ENCODE measurements around the gene TCAIM. TPM values are rescaled to one million over a fixed set of nuclear protein-coding genes. Genes with fewer than 3 reads are reported as not detected.

TCAIM gene
- total and polyA plus RNA-seq, 9 of the 15 experiments (the other 6 are each of a cell fraction or from before 2014, with no cell fraction given): 19.7 to 53.3 (median 36.9) TPM

- TF ChIP-seq PRDM10 (IDR thresholded peaks at IDR 0.05; ENCODE audit: partially characterized antibody): peak; percentile 81
- peak; percentile 20; the same call in 1 of the 2 replicates for TF ChIP-seq RNF219 (CRISPR knock-in tag; IDR thresholded peaks at IDR 0.05)
- no peak for TF ChIP-seq ZNF354B (CRISPR knock-in tag; IDR thresholded peaks at IDR 0.05)
- TF ChIP-seq ZNF444 (CRISPR knock-in tag; IDR thresholded peaks at IDR 0.05): peak; percentile 27; the same call in 1 of the 2 replicates
- no peak for TF ChIP-seq ZNF764 (CRISPR knock-in tag; IDR thresholded peaks at IDR 0.05; ENCODE audit: low read depth)
- TF ChIP-seq FOXP1 (CRISPR knock-in tag; IDR thresholded peaks at IDR 0.05): peak; percentile 44; the same call in 1 of the 2 replicates
- TF ChIP-seq CREB3 (tag; conservative IDR thresholded peaks at IDR 0.05; ENCODE audit: low read depth): peak; percentile 41
- TF ChIP-seq BACH1 (tag; IDR thresholded peaks at IDR 0.05): peak; percentile 77
- peak; percentile 82 for TF ChIP-seq C11orf30 (IDR thresholded peaks at IDR 0.05; ENCODE audit: low read depth)
- 0 out of 2 replicates have a peak, but pooled peaks have one; percentile 3 for TF ChIP-seq HEY1 (CRISPR knock-in tag; IDR thresholded peaks at IDR 0.05; ENCODE audit: borderline replicate concordance)
- TF ChIP-seq MEF2A (IDR thresholded peaks at IDR 0.05; ENCODE audit: control insufficient read depth, low read depth, low read length): peak; percentile 68
- TF ChIP-seq NFIC (IDR thresholded peaks at IDR 0.05): peak; percentile 87
- TF ChIP-seq BRD9 (IDR thresholded peaks at IDR 0.05; ENCODE audit: low read depth, partially characterized antibody): peak; percentile 69
- 0 out of 4 replicates have a peak, but pooled peaks of 1 of the 2 experiments have one; percentile 47 for TF ChIP-seq CSDE1 (IDR thresholded peaks at IDR 0.05)
- TF ChIP-seq CEBPG (CRISPR knock-in tag; IDR thresholded peaks at IDR 0.05): peak; percentile 78
- no peak; a peak in 1 of 4 replicates for TF ChIP-seq CEBPG (tag; conservative IDR thresholded peaks at IDR 0.05 in 1 of 2, IDR thresholded peaks at IDR 0.05 in 1 of 2)
- TF ChIP-seq, protein P1, sequence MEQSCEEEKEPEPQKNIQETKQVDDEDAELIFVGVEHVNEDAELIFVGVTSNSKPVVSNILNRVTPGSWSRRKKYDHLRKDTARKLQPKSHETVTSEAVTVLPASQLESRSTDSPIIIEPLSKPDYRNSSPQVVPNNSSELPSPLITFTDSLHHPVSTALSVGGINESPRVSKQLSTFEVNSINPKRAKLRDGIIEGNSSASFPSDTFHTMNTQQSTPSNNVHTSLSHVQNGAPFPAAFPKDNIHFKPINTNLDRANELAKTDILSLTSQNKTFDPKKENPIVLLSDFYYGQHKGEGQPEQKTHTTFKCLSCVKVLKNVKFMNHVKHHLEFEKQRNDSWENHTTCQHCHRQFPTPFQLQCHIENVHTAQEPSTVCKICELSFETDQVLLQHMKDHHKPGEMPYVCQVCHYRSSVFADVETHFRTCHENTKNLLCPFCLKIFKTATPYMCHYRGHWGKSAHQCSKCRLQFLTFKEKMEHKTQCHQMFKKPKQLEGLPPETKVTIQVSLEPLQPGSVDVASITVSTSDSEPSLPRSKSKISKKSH (CRISPR knock-in tag; IDR thresholded peaks at IDR 0.05): no peak
- peak; percentile 87 for TF ChIP-seq CXXC5 (CRISPR knock-in tag; IDR thresholded peaks at IDR 0.05)
- peak; percentile 86 for TF ChIP-seq HDAC2 (IDR thresholded peaks at IDR 0.05)
Observed at GRCh38 chr3:44439499-44440295, 101.1 kb downstream of the TCAIM start (continued).

Data from K562 (cell line).